Transverse colon (tissue), 4 donors: Measurements from ENCODE around the gene TTC38. TPM values are rescaled to one million over a fixed set of nuclear protein-coding genes. Genes with fewer than 3 reads are reported as not detected.

ENCODE experiments used
- DNase-seq: peaks from one replicate; pipeline ENCODE4 v3.0.0-alpha.2; 2019
- H3K27ac ChIP-seq, 4 donors: fragments of 200-600 bp; sonication (generic); 2 replicates each; pipeline ENCODE4 v1.5.1; 2016 to 2018; ENCODE audit warnings: inconsistent platforms in 4 of 4
- H3K27me3 ChIP-seq: fragments of 200-600 bp; sonication (generic); 2 replicates; pipeline ENCODE4 v1.5.1; 2017; ENCODE audit warnings: inconsistent platforms
- H3K36me3 ChIP-seq, 4 donors: fragments of 200-600 bp; sonication (generic); 2 replicates each; pipeline ENCODE4 v1.5.1; 2017 to 2019; ENCODE audit warnings: inconsistent platforms in 4 of 4
- H3K4me1 ChIP-seq, 4 donors: fragments of 200-600 bp; sonication (generic); 2 replicates each; pipeline ENCODE4 v1.5.1; 2017 to 2020; ENCODE audit warnings: inconsistent platforms in 4 of 4
- H3K4me3 ChIP-seq, 4 donors: fragments of 200-600 bp; sonication (generic); 1 replicate in 1 of 4; 2 replicates in 3 of 4; pipeline versions ENCODE4 v1.5.1 to v1.6.1; 2017 to 2019; ENCODE audit warnings: inconsistent platforms in 4 of 4
- H3K9me3 ChIP-seq, 2 donors: fragments of 200-600 bp; sonication (generic); 2 replicates each; pipeline ENCODE4 v1.5.1; 2017 to 2019; ENCODE audit warnings: inconsistent platforms in 2 of 2
- CTCF ChIP-seq, 5 experiments: fragments of 200-600 bp in 3 of 5; fragments of 450-650 bp in 2 of 5; sonication (generic) in 3 of 5; IDR thresholded peaks; 1 replicate in 2 of 5; 2 replicates in 3 of 5; pipeline ENCODE4 v1.5.1; 2016 to 2017; ENCODE audit warnings: antibody characterized with exemption in 5 of 5, inconsistent platforms in 3 of 5, mild to moderate bottlenecking in 2 of 5, moderate library complexity in 1 of 5
- EP300 ChIP-seq: sonication (generic); formaldehyde crosslinking; IDR thresholded peaks from one replicate; pipeline ENCODE4 v1.6.1; 2017; ENCODE audit warnings: antibody characterized with exemption, low read depth
- POLR2A ChIP-seq: fragments of 450-650 bp; IDR thresholded peaks from one replicate; pipeline ENCODE4 v1.6.1; 2016; ENCODE audit warnings: antibody characterized with exemption, mild to moderate bottlenecking, moderate library complexity
- POLR2AphosphoS5 ChIP-seq, 3 donors: sonication (generic); formaldehyde crosslinking; IDR thresholded peaks; one replicate each; pipeline ENCODE4 v1.6.1; 2016; ENCODE audit warnings: antibody characterized with exemption in 3 of 3
- WGBS, 2 donors: methylation state at CpG; one replicate each; pipeline ENCODE4 v1.1.5; 2018; ENCODE audit warnings: low coverage in 1 of 2; 5-methylcytosine and 5-hydroxymethylcytosine counted together
- in situ Hi-C, 4 donors: fragments of 200-750 bp; cut with MboI; loops; one replicate each; pipeline versions ENCODE4 v1.15.0 to v1.15.1; 2017; ENCODE audit warnings: low sequenced_read_pairs in 3 of 4, low pct_ligation_motif_present in 1 of 4, low pct_unique_long_range_greater_than_20kb in 1 of 4
- intact Hi-C: fragments of 100-400 bp; cut with DNase I; formaldehyde crosslinking; loops from one replicate; pipeline ENCODE4 v1.15.1; 2023; ENCODE audit warnings: low total_unique reads
- total RNA-seq, 4 donors: library from RNA; depleted of rRNA; stranded (reverse); fragments of >200 nt; gene quantifications; one replicate each; pipeline ENCODE4 v1.1.0, GENCODE V29; 2016

Gene TTC38
- total RNA-seq, 4 donors from 2014 or later, result 167 to 316 (median 292) TPM

- WGBS, 2 donors, result 96 to 100% methylated on average over 5 to 20 of the region's 20 CpGs
- no peak for DNase-seq
- H3K27ac ChIP-seq, result no peak overlapping the region
- no peaks in the 10 kb centered on the region for H3K9me3 ChIP-seq
- TF ChIP-seq POLR2AphosphoS5 (IDR thresholded peaks at IDR 0.05), result no peak
- TF ChIP-seq POLR2A, result no peak
- no peak for TF ChIP-seq EP300
- no peak for TF ChIP-seq CTCF (IDR thresholded peaks at IDR 0.05)
- intact Hi-C loops, result no loop called here
- no peaks in the 10 kb centered on the region for H3K36me3 ChIP-seq
- in situ Hi-C loops, result loop anchor here in 1 of 4 donors (25.0 kb wide), 1 partner anchor 309 kb away; no protein-coding TSS in a partner anchor
- H3K4me1 ChIP-seq, result no peaks in the 10 kb centered on the region
- no peak overlapping the region for H3K4me3 ChIP-seq
- H3K27me3 ChIP-seq, result no peaks in the 10 kb centered on the region
Measured at GRCh38 chr22:46320716-46321386, 53.0 kb downstream of the TTC38 start.

- TF ChIP-seq EP300 (no peak), POLR2A (no peak), CTCF (IDR thresholded peaks at IDR 0.05) (no peak)
- no peak overlapping the region for H3K4me3 ChIP-seq
- H3K9me3 ChIP-seq, result no peaks in the 10 kb centered on the region
- no peak for DNase-seq
- in situ Hi-C loops (loop anchor here in 1 of 4 donors (25.0 kb wide), 1 partner anchor 310 kb away; no protein-coding TSS in a partner anchor), intact Hi-C loops (no loop called here)
- 93% methylated on average over 15 of the region's 15 CpGs; no CpG with 5 or more reads in 1 of the 2 donors for WGBS, 2 donors
- no peak overlapping the region for H3K27ac ChIP-seq
- no peaks in the 10 kb centered on the region for H3K36me3 ChIP-seq
- no peaks in the 10 kb centered on the region for H3K4me1 ChIP-seq
- no peaks in the 10 kb centered on the region for H3K27me3 ChIP-seq
Measured at GRCh38 chr22:46322711-46323110, 54.9 kb downstream of the TTC38 start.

GRCh38 chr22:46323162-46323561, 55.4 kb downstream of the TTC38 start:
- no peak overlapping the region for H3K27ac ChIP-seq
- no peaks in the 10 kb centered on the region for H3K36me3 ChIP-seq
- intact Hi-C loops, result no loop called here
- H3K27me3 ChIP-seq, result no peaks in the 10 kb centered on the region
- in situ Hi-C loops, result loop anchor here in 1 of 4 donors (25.0 kb wide), 1 partner anchor 311 kb away; no protein-coding TSS in a partner anchor
- no peaks in the 10 kb centered on the region for H3K9me3 ChIP-seq
- 93 to 95% methylated on average over 9 to 19 of the region's 19 CpGs for WGBS, 2 donors
- TF ChIP-seq POLR2A, result no peak
- no peak for TF ChIP-seq CTCF (IDR thresholded peaks at IDR 0.05)
- TF ChIP-seq POLR2AphosphoS5 (IDR thresholded peaks at IDR 0.05), result no peak
- TF ChIP-seq EP300, result no peak
- H3K4me3 ChIP-seq, result no peak overlapping the region
- DNase-seq, result no peak
- H3K4me1 ChIP-seq, result no peaks in the 10 kb centered on the region

- H3K36me3 ChIP-seq, result no peaks in the 10 kb centered on the region
- intact Hi-C loops (no loop called here), in situ Hi-C loops (no loop called here)
- H3K9me3 ChIP-seq, result no peaks in the 10 kb centered on the region
- 90% methylated on average over 23 of the region's 23 CpGs; no CpG with 5 or more reads in 1 of the 2 donors for WGBS, 2 donors
- H3K4me1 ChIP-seq, result no peaks in the 10 kb centered on the region
- H3K27me3 ChIP-seq, result no peaks in the 10 kb centered on the region
- TF ChIP-seq CTCF (IDR thresholded peaks at IDR 0.05) (no peak), POLR2A (no peak), POLR2AphosphoS5 (IDR thresholded peaks at IDR 0.05) (no peak), EP300 (no peak)
- no peak for DNase-seq
- no peak overlapping the region for H3K27ac ChIP-seq
- no peak overlapping the region for H3K4me3 ChIP-seq
Measured at GRCh38 chr22:46326066-46326680, 58.4 kb downstream of the TTC38 start.
